ENCODE measurements around the gene UCK2.

The UCK2 gene

DNA sequence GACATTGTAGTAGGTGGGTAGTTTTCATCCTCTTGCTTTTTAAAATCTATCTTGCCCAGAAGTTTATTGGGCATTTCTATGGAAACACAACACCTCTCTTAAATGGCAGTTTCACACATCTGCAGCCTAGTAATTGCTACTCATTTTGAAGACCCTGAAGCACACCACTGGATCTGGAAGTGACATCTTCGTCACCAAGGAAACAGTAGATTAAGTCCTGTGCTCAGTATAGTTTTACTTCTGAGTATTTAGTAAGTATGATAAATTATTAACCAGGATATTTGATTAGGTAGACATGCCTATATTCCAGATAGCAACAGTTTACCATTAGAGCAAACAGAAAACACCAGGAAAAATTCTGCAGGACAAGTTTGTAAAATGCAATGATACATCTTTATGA lies 48.7 kb downstream of the UCK2 start:
- TF ChIP-seq CTBP1 (IDR thresholded peaks at IDR 0.05; ENCODE audit: borderline replicate concordance) (no peak), FOXK2 (IDR thresholded peaks at IDR 0.05) (no peak), L3MBTL2 (conservative IDR thresholded peaks at IDR 0.05) (no peak), TARDBP (IDR thresholded peaks at IDR 0.05) (no peak), ARNT (IDR thresholded peaks at IDR 0.05) (no peak)
- ChIA-PET CTCF (no interaction called here), POLR2A (no interaction called here)
- DNase-seq (ENCODE audit: extremely low spot score) = no peak

DNA sequence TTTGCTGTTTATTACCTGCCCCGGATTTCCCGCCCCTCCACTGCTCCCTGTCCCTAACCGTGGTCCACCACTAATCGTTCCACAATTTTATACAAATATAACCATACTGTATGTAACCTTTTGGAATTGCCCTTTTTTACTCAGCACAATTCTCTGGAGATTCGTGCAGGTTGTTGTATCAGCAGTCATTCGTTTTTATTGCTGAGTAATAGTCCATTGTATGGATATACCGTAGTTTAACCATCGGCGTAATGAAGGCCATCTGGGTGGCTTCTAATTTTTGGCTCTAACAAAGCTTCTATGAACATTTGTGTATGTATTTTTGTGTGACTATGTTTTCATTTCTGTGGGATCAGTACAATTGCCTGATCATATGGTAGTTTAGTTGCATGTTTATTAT lies 50.0 kb downstream of the UCK2 start:
- ChIA-PET POLR2A (no interaction called here), CTCF (no interaction called here)
- no peak for DNase-seq (ENCODE audit: extremely low spot score)
- no peak for TF ChIP-seq PKNOX1 (IDR thresholded peaks at IDR 0.05)
- TF ChIP-seq FOXA1 (IDR thresholded peaks at IDR 0.05) = no peak
- TF ChIP-seq NFRKB (IDR thresholded peaks at IDR 0.05) = no peak
- no peak for TF ChIP-seq ELF4 (IDR thresholded peaks at IDR 0.05)
- no peak for TF ChIP-seq ARNT (IDR thresholded peaks at IDR 0.05)
- TF ChIP-seq CTBP1 (IDR thresholded peaks at IDR 0.05; ENCODE audit: borderline replicate concordance) = no peak
- TF ChIP-seq SUZ12 (IDR thresholded peaks at IDR 0.05) = no peak
- no peak for TF ChIP-seq L3MBTL2 (conservative IDR thresholded peaks at IDR 0.05)
- no peak for TF ChIP-seq ZNF384 (IDR thresholded peaks at IDR 0.05)
- no peak for TF ChIP-seq HDGF (IDR thresholded peaks at IDR 0.05; ENCODE audit: borderline replicate concordance)
- no peak for TF ChIP-seq FOXK2 (IDR thresholded peaks at IDR 0.05)
- no peak for TF ChIP-seq TARDBP (IDR thresholded peaks at IDR 0.05)
- TF ChIP-seq FOXM1 (IDR thresholded peaks at IDR 0.05; ENCODE audit: borderline replicate concordance) = no peak
- TF ChIP-seq BHLHE40 (IDR thresholded peaks at IDR 0.05; ENCODE audit: borderline replicate concordance) = no peak
- TF ChIP-seq SP1 (IDR thresholded peaks at IDR 0.05) = no peak

DNA sequence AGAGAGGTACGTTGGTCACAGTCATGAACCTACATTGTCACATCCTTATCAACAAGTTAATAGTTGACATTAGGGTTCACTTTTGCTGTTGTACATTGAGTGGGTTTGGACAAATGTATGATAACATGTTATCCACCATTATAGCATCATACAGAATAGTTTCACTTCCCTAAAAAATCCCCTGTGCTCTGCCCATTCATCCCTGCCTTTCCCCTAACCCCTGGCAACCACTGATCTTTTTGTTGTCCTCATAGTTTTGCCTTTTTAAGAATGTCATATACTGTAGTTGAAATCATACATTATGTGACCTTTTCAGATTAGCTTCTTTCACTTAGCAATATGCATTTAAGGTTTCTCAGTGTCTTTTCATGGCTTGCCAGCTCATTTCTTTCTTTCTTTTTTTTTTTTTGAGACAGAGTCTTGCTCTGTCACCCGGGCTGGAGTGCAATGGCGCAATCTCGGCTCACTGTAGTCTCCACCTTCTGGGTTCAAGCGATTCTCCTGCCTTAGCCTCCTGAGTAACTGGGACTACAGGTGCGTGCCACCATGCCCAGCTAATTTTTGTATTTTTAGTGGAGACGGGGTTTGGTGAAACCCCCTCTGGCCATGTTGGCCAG lies 50.6 kb downstream of the UCK2 start:
- DNase-seq (ENCODE audit: extremely low spot score) = no peak
- POLR2A ChIA-PET = no interaction called here
- TF ChIP-seq PKNOX1 (IDR thresholded peaks at IDR 0.05) = no peak
- no peak for TF ChIP-seq CTBP1 (IDR thresholded peaks at IDR 0.05; ENCODE audit: borderline replicate concordance)
- no peak for TF ChIP-seq ZNF384 (IDR thresholded peaks at IDR 0.05)
- no peak for TF ChIP-seq NFRKB (IDR thresholded peaks at IDR 0.05)
- no peak for TF ChIP-seq HDGF (IDR thresholded peaks at IDR 0.05; ENCODE audit: borderline replicate concordance)
- no peak for TF ChIP-seq FOXK2 (IDR thresholded peaks at IDR 0.05)
- no peak for TF ChIP-seq TARDBP (IDR thresholded peaks at IDR 0.05)
- TF ChIP-seq FOXM1 (IDR thresholded peaks at IDR 0.05; ENCODE audit: borderline replicate concordance) = no peak
- TF ChIP-seq FOXA1 (IDR thresholded peaks at IDR 0.05) = no peak
- no peak for TF ChIP-seq ARNT (IDR thresholded peaks at IDR 0.05)
- no peak for TF ChIP-seq ELF4 (IDR thresholded peaks at IDR 0.05)
- no peak for TF ChIP-seq SUZ12 (IDR thresholded peaks at IDR 0.05)
- no peak for TF ChIP-seq L3MBTL2 (conservative IDR thresholded peaks at IDR 0.05)
- TF ChIP-seq LEF1 (IDR thresholded peaks at IDR 0.05; ENCODE audit: borderline replicate concordance) = no peak
- no peak for TF ChIP-seq SP1 (IDR thresholded peaks at IDR 0.05)
- no peak for TF ChIP-seq BHLHE40 (IDR thresholded peaks at IDR 0.05; ENCODE audit: borderline replicate concordance)
- CTCF ChIA-PET = no interaction called here

DNA sequence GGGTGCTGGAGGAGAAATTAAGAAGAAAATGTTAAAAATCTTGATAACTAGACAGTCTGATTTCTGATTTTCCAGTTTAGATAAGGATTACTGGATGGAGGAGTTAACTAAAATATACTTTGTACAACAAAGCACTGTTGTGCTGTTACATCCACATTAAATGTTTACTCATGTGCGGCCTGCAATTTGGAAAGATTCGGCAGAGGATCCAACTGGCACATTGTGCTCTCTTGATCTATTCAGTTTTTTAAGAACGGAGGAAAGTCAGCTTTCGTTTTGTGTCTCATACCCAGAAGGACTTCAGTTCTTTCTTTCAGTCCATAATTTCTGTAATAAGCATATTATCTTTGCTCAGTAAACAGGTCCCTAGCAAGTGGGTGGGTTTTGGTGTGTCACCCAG lies 52.5 kb downstream of the UCK2 start:
- POLR2A ChIA-PET = no interaction called here

GRCh38 chr1:165880993-165881392 lies 53.6 kb downstream of the UCK2 start:
- DNase-seq (ENCODE audit: extremely low spot score) = no peak
- CTCF ChIA-PET = interaction anchor here (0.6 kb wide), 1 partner anchor 1493 kb away, joined by 3 read pairs; no protein-coding TSS in a partner anchor
- POLR2A ChIA-PET = interaction anchor here (0.9 kb wide), 1 partner anchor 112 kb away, joined by 4 read pairs; the partner anchor contains the start of gene TMCO1
- TF ChIP-seq ZNF384 (IDR thresholded peaks at IDR 0.05) = peak; percentile 52; the same call in 1 of the 2 replicates
- no peak for TF ChIP-seq ELF4 (IDR thresholded peaks at IDR 0.05)

More for the DNA sequence above, 52.5 kb downstream of the UCK2 start:
- no peak for TF ChIP-seq FOXK2 (IDR thresholded peaks at IDR 0.05)
- TF ChIP-seq SP1 (IDR thresholded peaks at IDR 0.05) = no peak
- no peak for TF ChIP-seq L3MBTL2 (conservative IDR thresholded peaks at IDR 0.05)
- TF ChIP-seq NFRKB (IDR thresholded peaks at IDR 0.05) = no peak
- DNase-seq (ENCODE audit: extremely low spot score) = no peak
- CTCF ChIA-PET = no interaction called here

DNA sequence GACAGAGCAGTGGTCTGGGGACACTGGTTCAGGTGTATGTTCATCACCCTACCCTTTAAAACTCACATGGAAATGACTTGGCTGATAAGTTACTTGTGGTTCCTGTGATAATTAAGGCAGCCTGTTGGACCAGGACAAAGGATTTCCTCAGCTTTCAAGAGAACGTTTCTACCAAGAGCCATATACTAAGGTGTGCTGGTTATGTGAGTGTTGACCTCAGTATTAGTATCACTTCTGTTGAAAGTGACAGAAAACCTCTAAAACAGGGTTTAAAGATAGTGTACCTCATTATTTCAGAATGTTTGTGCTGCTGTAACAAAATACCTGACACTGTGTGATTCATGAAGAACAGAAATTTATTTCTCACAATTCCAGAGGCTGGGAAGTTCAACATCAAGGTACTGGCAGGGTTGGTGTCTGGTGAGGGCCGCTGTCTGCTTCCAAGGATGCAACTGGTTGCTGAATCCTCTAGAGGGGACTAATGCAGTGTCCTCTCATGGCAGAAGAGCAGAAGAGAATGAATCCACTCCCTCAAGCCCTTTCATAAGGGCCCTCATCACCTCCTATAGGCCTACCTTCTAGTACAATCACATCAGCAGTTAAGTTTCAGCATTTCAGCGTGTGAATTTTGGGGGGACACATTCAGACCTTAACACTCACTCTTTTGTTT lies 54.9 kb downstream of the UCK2 start:
- DNase-seq (ENCODE audit: extremely low spot score) = no peak
- ChIA-PET CTCF (interaction anchor here (0.7 kb wide), 1 partner anchor 994 kb away, joined by 3 read pairs; the partner anchor contains the start of gene TADA1), POLR2A (no interaction called here)
- no peak for TF ChIP-seq FOXM1 (IDR thresholded peaks at IDR 0.05; ENCODE audit: borderline replicate concordance)
- no peak for TF ChIP-seq L3MBTL2 (conservative IDR thresholded peaks at IDR 0.05)
- no peak for TF ChIP-seq SP1 (IDR thresholded peaks at IDR 0.05)
- TF ChIP-seq NFRKB (IDR thresholded peaks at IDR 0.05) = no peak
- no peak for TF ChIP-seq HDGF (IDR thresholded peaks at IDR 0.05; ENCODE audit: borderline replicate concordance)
- TF ChIP-seq ARNT (IDR thresholded peaks at IDR 0.05) = no peak
- TF ChIP-seq ZNF384 (IDR thresholded peaks at IDR 0.05) = no peak
- TF ChIP-seq BHLHE40 (IDR thresholded peaks at IDR 0.05; ENCODE audit: borderline replicate concordance) = no peak

- ChIA-PET POLR2A (interaction anchor here (1.8 to 2.9 kb wide), 2 partner anchors 55 to 114 kb away, joined by 6 to 14 read pairs; partner anchors contain the start of gene TMCO1), CTCF (no interaction called here)
- TF ChIP-seq L3MBTL2 (conservative IDR thresholded peaks at IDR 0.05) (no peak), BHLHE40 (IDR thresholded peaks at IDR 0.05; ENCODE audit: borderline replicate concordance) (no peak), ARNT (IDR thresholded peaks at IDR 0.05) (no peak), LEF1 (IDR thresholded peaks at IDR 0.05; ENCODE audit: borderline replicate concordance) (no peak), HDGF (IDR thresholded peaks at IDR 0.05; ENCODE audit: borderline replicate concordance) (no peak), SP1 (IDR thresholded peaks at IDR 0.05) (no peak), TARDBP (IDR thresholded peaks at IDR 0.05) (no peak), ELF4 (IDR thresholded peaks at IDR 0.05) (no peak), SUZ12 (IDR thresholded peaks at IDR 0.05) (no peak), NFRKB (IDR thresholded peaks at IDR 0.05) (no peak), ZNF384 (IDR thresholded peaks at IDR 0.05) (no peak), FOXM1 (IDR thresholded peaks at IDR 0.05; ENCODE audit: borderline replicate concordance) (no peak)
- DNase-seq (ENCODE audit: extremely low spot score) = no peak
Observed at GRCh38 chr1:165883056-165883455, 55.6 kb downstream of the UCK2 start.

Measured in HEK293T (cell line).